ENCODE measurements around the gene CAPN11. TPM values are rescaled to one million over a fixed set of nuclear protein-coding genes. Genes with fewer than 3 reads are reported as not detected.

CAPN11 gene
- total RNA-seq, 1 donor from 2014 or later: 0.95 TPM

- no peak for DNase-seq (ENCODE audit: low spot score)
These were observed 55.7 kb downstream of the CAPN11 start for GRCh38 chr6:44214307-44214706.

- no peak for DNase-seq (ENCODE audit: low spot score)
These were observed 58.2 kb downstream of the CAPN11 start, which contains the start of gene MYMX for GRCh38 chr6:44216677-44217331. MYMX (plus strand) TSS chr6:44216926; CDS start chr6:44217472, 546 bp downstream.

GRCh38 chr6:44217332-44218143 lies 58.9 kb downstream of the CAPN11 start:
- DNase-seq (ENCODE audit: low spot score): no peak

- peak; percentile 79 for DNase-seq (ENCODE audit: low spot score)
These were observed 60.6 kb downstream of the CAPN11 start for GRCh38 chr6:44219053-44219814.

- no peak for DNase-seq (ENCODE audit: low spot score)
These were observed 61.5 kb downstream of the CAPN11 start for GRCh38 chr6:44219815-44220784.

GRCh38 chr6:44220913-44221290 lies 62.3 kb downstream of the CAPN11 start:
- no peak for DNase-seq (ENCODE audit: low spot score)

GRCh38 chr6:44221291-44221960 lies 62.8 kb downstream of the CAPN11 start:
- peak; percentile 94 for DNase-seq (ENCODE audit: low spot score)

- DNase-seq (ENCODE audit: low spot score): no peak
These were observed 63.3 kb downstream of the CAPN11 start for GRCh38 chr6:44221961-44222335.

GRCh38 chr6:44222486-44223318 lies 64.1 kb downstream of the CAPN11 start:
- no peak for DNase-seq (ENCODE audit: low spot score)

GRCh38 chr6:44223319-44224028 lies 64.9 kb downstream of the CAPN11 start, which contains the start of gene SLC29A1:
SLC29A1 (plus strand) TSS chr6:44223595; CDS start chr6:44227314, 3,719 bp downstream.
- peak; percentile 69 for DNase-seq (ENCODE audit: low spot score)

- DNase-seq (ENCODE audit: low spot score): no peak
These were observed 65.7 kb downstream of the CAPN11 start for GRCh38 chr6:44224029-44224964.

GRCh38 chr6:44224965-44225305 lies 66.3 kb downstream of the CAPN11 start:
- DNase-seq (ENCODE audit: low spot score): no peak

- no peak for DNase-seq (ENCODE audit: low spot score)
These were observed 67.1 kb downstream of the CAPN11 start for GRCh38 chr6:44225579-44226325.

GRCh38 chr6:44226368-44227147 lies 67.9 kb downstream of the CAPN11 start:
- DNase-seq (ENCODE audit: low spot score): no peak

GRCh38 chr6:44227148-44227793 lies 68.7 kb downstream of the CAPN11 start:
- no peak for DNase-seq (ENCODE audit: low spot score)

GRCh38 chr6:44228031-44228430 lies 69.4 kb downstream of the CAPN11 start:
- no peak for DNase-seq (ENCODE audit: low spot score)

Data from mucosa of gallbladder (tissue), 1 donor.